ENCODE measurements around the gene POLN. TPM values are rescaled to one million over a fixed set of nuclear protein-coding genes. Genes with fewer than 3 reads are reported as not detected.

Gene POLN
- total RNA-seq = 1.1 TPM
- polyA plus RNA-seq = 2.9 TPM
- long read RNA-seq, donor 1 = 0 reads
- long read RNA-seq, donor 2 = 0 reads
- long read RNA-seq, donor 3 = 0 reads
- long read RNA-seq, donor 4 = 0 reads
- long read RNA-seq, donor 5 = 0 reads
- long read RNA-seq, donor 6 = 0 reads
- long read RNA-seq, donor 7 = 0 reads
- long read RNA-seq, donor 8 = 0 reads
- long read RNA-seq, donor 9 = 0 reads
- long read RNA-seq, donor 10 = 0 reads

DNA sequence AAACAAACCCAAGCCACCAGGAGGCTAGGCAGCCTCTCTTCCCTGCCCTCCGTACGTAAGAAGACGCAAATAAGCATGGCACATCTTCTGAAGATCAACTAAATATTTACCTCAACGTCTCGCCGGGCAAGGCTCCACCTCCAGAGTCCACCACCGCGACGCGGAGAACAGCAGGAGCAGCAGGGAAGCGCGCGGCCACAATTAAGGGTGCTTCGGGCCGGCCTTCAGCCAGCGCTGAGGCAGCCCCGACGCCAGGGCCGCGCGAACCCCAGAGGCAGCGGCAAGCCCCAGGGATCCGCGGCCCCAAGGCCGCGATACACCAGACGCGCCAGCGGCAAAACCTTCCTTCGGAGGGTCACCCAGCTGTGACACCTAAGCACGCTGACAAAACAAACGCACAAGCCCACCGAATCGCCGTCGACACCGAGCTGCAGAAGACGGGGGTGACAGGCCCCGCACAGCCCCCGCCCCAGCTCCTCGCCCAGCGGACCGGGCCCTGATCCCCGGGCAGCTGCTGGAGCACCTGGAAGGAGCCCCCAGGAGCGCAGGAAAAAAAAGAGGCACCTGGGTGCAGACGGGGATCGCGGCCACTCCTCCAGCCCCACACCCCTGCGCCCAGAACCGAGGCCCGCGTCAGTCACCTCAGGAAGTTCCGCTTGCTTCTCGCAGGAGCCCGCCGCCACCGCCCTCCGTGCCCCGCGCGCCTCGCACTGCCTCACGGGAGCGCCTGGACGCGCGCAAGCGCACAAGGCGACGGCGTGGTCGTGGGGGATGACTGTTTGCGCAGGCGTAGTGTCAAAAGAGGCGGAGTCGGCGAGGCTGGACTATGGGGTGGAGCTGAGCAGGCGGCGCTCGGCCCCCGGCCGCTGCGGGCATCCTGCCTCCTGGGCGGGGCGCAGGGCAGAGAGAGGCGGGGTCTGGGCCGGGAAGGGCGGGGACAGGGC, at the start of gene POLN, which contains the start of gene HAUS3:
Gene POLN (minus strand): TSS at position 712 of the 944 bp plus-strand sequence. CDS start 12,890 bp downstream, outside the sequence.
Gene HAUS3 (minus strand): TSS at position 712 of the 944 bp plus-strand sequence. CDS start 1,175 bp downstream, outside the sequence.
- Histone ChIP-seq H3K4me1 (ENCODE audit: control insufficient read depth in 2 of 2, insufficient read depth in 2 of 2, low read length in 2 of 2) (peaks cover 12 to 13% of the 10 kb centered on the region in 2 donors), H3K4me3 (ENCODE audit: low read length in 2 of 2) (peak within 1 kb of the TSS; percentile 62 to 91), H3K27ac (ENCODE audit: low read depth in 1 of 2, low read length in 1 of 2) (peak within 1 kb of the TSS; percentile 44 to 79), H3K36me3 (ENCODE audit: control insufficient read depth in 2 of 2, insufficient read depth in 2 of 2, low read length in 1 of 2) (peaks cover 4 to 7% of the 10 kb centered on the region in 2 donors), H3K27me3 (ENCODE audit: control insufficient read depth in 2 of 2, insufficient read depth in 1 of 2, low read length in 1 of 2) (no peaks in the 10 kb centered on the region), H3K9me3 (ENCODE audit: control insufficient read depth in 2 of 2, insufficient read depth in 1 of 2, low read length in 1 of 2) (peaks cover 0 to 3% of the 10 kb centered on the region in 2 donors)
- WGBS = under 1% methylated on average over 88 of the region's 88 CpGs
- DNase-seq (ENCODE audit: low read depth in 6 of 9, low spot score in 9 of 9) = peak; percentile 92 to 99 (median 98)

GRCh38 chr4:2290974-2291704, 49.2 kb upstream of the POLN start:
- DNase-seq (ENCODE audit: low read depth in 6 of 9, low spot score in 9 of 9) = peak; percentile 70 to 94 (median 79)

DNA sequence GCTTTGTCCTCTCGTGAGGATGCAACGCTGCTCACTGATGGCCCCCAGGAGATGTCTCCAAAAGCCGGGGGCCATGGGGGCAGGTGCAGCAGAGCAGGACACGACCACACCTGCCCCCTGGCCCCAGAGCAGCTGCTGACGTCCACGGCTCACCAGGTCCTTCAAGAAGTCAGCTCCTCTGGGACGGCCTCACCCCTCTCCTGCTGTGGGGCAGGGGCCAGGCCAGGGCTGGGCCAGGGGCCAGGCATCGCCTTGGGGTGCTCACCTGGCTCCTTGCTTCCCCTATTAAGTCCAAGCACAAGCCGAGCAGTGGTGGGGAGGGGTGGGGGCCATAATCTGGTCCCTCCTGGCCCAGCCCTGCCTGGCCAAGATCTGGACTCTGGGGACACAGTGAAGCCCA, 48.6 kb upstream of the POLN start:
- peak overlapping the region; percentile 91 to 95 for H3K27ac ChIP-seq (ENCODE audit: low read depth in 1 of 2, low read length in 1 of 2)
- WGBS = 87% methylated on average over 9 of the region's 9 CpGs

More at GRCh38 chr4:2290974-2291704, 49.2 kb upstream of the POLN start:
- Histone ChIP-seq H3K9me3 (ENCODE audit: control insufficient read depth in 2 of 2, insufficient read depth in 1 of 2, low read length in 1 of 2) (peaks cover 0 to 3% of the 10 kb centered on the region in 2 donors), H3K27ac (ENCODE audit: low read depth in 1 of 2, low read length in 1 of 2) (peak overlapping the region; percentile 91 to 95), H3K27me3 (ENCODE audit: control insufficient read depth in 2 of 2, insufficient read depth in 1 of 2, low read length in 1 of 2) (no peaks in the 10 kb centered on the region), H3K4me3 (ENCODE audit: low read length in 2 of 2) (peak overlapping the region; percentile 8 to 26), H3K36me3 (ENCODE audit: control insufficient read depth in 2 of 2, insufficient read depth in 2 of 2, low read length in 1 of 2) (no peaks in the 10 kb centered on the region), H3K4me1 (ENCODE audit: control insufficient read depth in 2 of 2, insufficient read depth in 2 of 2, low read length in 2 of 2) (peaks cover 40 to 73% of the 10 kb centered on the region in 2 donors)
- 9% methylated on average over 24 of the region's 24 CpGs for WGBS

DNA sequence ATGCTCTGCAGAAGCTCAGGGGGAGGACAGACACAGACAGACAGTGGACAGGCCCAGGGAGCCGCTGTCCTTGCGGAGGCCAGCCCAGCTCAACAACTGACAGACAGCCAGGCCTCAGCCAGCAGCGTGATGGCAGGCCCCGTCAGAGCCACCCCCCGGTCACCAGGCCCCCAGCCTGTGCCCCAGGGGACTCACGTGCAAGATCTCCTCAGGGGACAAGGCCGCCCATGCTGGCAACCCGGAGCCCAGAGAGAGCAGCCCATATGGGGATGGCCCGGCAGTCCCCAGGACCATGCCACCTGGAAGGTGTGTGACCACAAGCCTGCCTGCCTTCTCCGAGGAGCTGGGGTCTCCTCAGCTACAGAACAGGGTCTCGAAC, 48.0 kb upstream of the POLN start:
- Histone ChIP-seq H3K4me1 (ENCODE audit: control insufficient read depth in 2 of 2, insufficient read depth in 2 of 2, low read length in 2 of 2) (peaks cover 33 to 73% of the 10 kb centered on the region in 2 donors), H3K27me3 (ENCODE audit: control insufficient read depth in 2 of 2, insufficient read depth in 1 of 2, low read length in 1 of 2) (no peaks in the 10 kb centered on the region), H3K27ac (ENCODE audit: low read depth in 1 of 2, low read length in 1 of 2) (peak overlapping the region; percentile 91 to 95), H3K36me3 (ENCODE audit: control insufficient read depth in 2 of 2, insufficient read depth in 2 of 2, low read length in 1 of 2) (no peaks in the 10 kb centered on the region), H3K4me3 (ENCODE audit: low read length in 2 of 2) (no peak overlapping the region), H3K9me3 (ENCODE audit: control insufficient read depth in 2 of 2, insufficient read depth in 1 of 2, low read length in 1 of 2) (peaks cover 0 to 3% of the 10 kb centered on the region in 2 donors)
- WGBS = 96% methylated on average over 11 of the region's 11 CpGs
- no peak for DNase-seq (ENCODE audit: low read depth in 6 of 9, low spot score in 9 of 9)

More for the DNA sequence above, 48.6 kb upstream of the POLN start:
- H3K4me3 ChIP-seq (ENCODE audit: low read length in 2 of 2) = no peak overlapping the region
- peaks cover 33 to 73% of the 10 kb centered on the region in 2 donors for H3K4me1 ChIP-seq (ENCODE audit: control insufficient read depth in 2 of 2, insufficient read depth in 2 of 2, low read length in 2 of 2)
- no peaks in the 10 kb centered on the region for H3K36me3 ChIP-seq (ENCODE audit: control insufficient read depth in 2 of 2, insufficient read depth in 2 of 2, low read length in 1 of 2)
- DNase-seq (ENCODE audit: low read depth in 6 of 9, low spot score in 9 of 9) = no peak
- no peaks in the 10 kb centered on the region for H3K27me3 ChIP-seq (ENCODE audit: control insufficient read depth in 2 of 2, insufficient read depth in 1 of 2, low read length in 1 of 2)
- peaks cover 0 to 3% of the 10 kb centered on the region in 2 donors for H3K9me3 ChIP-seq (ENCODE audit: control insufficient read depth in 2 of 2, insufficient read depth in 1 of 2, low read length in 1 of 2)

DNA sequence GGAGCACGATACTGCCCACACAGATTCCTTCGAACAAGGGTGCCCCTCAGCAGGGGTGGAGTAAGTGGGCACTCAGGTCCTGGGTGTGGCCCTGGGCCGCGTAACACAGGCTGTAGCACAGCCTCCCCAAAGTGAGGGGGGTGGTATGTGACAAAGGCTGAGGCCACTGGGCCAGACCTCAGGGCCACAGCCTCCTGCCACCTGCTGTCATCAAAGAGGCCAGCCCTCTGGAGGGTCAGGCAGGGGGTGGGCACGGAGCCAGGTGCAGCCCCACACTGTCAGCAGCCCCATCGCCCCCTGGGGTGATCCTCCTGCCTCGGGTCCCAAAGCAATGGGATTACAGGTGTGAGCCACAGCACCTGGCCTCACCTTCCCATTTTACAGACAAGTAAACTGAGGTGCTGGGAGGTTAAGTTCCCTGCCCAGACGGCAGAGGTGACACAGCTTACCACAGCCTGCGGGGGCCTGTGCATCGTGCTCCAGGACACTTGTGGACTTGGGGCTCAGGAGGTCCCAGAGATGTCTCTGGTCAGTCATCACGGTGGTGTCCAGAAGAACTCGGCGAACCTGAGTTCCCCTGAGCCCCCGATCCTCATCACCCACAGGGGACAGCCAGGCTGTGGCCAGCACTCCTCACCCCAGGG, 47.5 kb upstream of the POLN start:
- no peak for DNase-seq (ENCODE audit: low read depth in 6 of 9, low spot score in 9 of 9)

DNA sequence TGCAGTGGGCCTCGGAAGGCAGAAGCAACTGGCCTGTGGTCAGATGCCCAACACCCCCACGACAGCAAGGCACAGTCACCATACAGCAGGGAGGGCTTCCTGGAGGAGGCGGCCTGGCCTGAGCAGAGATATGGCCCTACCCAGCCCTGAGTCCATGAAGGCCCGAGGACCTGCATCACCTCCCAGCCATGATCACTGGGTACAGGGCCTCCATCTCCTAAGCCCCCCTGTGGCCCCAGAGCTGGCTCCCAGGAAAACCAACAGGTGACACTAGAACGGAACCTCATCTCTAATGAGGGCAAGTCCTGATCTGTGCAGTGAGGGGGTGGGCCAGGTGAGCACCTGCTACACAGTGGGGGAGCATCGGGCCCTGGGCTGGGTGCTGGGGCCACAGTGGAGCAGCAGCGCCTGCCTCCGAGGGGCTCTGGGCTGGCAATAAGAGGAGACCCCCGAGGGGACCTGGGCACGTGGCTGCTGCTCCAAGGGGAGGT, 46.2 kb upstream of the POLN start:
- Histone ChIP-seq H3K36me3 (ENCODE audit: control insufficient read depth in 2 of 2, insufficient read depth in 2 of 2, low read length in 1 of 2) (no peaks in the 10 kb centered on the region), H3K27ac (ENCODE audit: low read depth in 1 of 2, low read length in 1 of 2) (no peak overlapping the region), H3K4me1 (ENCODE audit: control insufficient read depth in 2 of 2, insufficient read depth in 2 of 2, low read length in 2 of 2) (peaks cover 41 to 86% of the 10 kb centered on the region in 2 donors), H3K4me3 (ENCODE audit: low read length in 2 of 2) (no peak overlapping the region), H3K9me3 (ENCODE audit: control insufficient read depth in 2 of 2, insufficient read depth in 1 of 2, low read length in 1 of 2) (peaks cover 0 to 3% of the 10 kb centered on the region in 2 donors), H3K27me3 (ENCODE audit: control insufficient read depth in 2 of 2, insufficient read depth in 1 of 2, low read length in 1 of 2) (no peaks in the 10 kb centered on the region)
- WGBS = 95% methylated on average over 10 of the region's 10 CpGs
- no peak for DNase-seq (ENCODE audit: low read depth in 6 of 9, low spot score in 9 of 9)

More for the DNA sequence above, 47.5 kb upstream of the POLN start:
- H3K4me3 ChIP-seq (ENCODE audit: low read length in 2 of 2) = no peak overlapping the region
- H3K4me1 ChIP-seq (ENCODE audit: control insufficient read depth in 2 of 2, insufficient read depth in 2 of 2, low read length in 2 of 2) = peaks cover 36 to 75% of the 10 kb centered on the region in 2 donors
- H3K9me3 ChIP-seq (ENCODE audit: control insufficient read depth in 2 of 2, insufficient read depth in 1 of 2, low read length in 1 of 2) = peaks cover 0 to 3% of the 10 kb centered on the region in 2 donors
- WGBS = 96% methylated on average over 14 of the region's 14 CpGs
- no peaks in the 10 kb centered on the region for H3K36me3 ChIP-seq (ENCODE audit: control insufficient read depth in 2 of 2, insufficient read depth in 2 of 2, low read length in 1 of 2)
- no peaks in the 10 kb centered on the region for H3K27me3 ChIP-seq (ENCODE audit: control insufficient read depth in 2 of 2, insufficient read depth in 1 of 2, low read length in 1 of 2)
- peak overlapping the region in 1 of 2 donors; percentile 91 for H3K27ac ChIP-seq (ENCODE audit: low read depth in 1 of 2, low read length in 1 of 2)

GRCh38 chr4:2287594-2287915, 45.6 kb upstream of the POLN start:
- no peak overlapping the region for H3K27ac ChIP-seq (ENCODE audit: low read depth in 1 of 2, low read length in 1 of 2)
- peaks cover 44 to 89% of the 10 kb centered on the region in 2 donors for H3K4me1 ChIP-seq (ENCODE audit: control insufficient read depth in 2 of 2, insufficient read depth in 2 of 2, low read length in 2 of 2)
- no peak for DNase-seq (ENCODE audit: low read depth in 6 of 9, low spot score in 9 of 9)
- H3K27me3 ChIP-seq (ENCODE audit: control insufficient read depth in 2 of 2, insufficient read depth in 1 of 2, low read length in 1 of 2) = no peaks in the 10 kb centered on the region
- 97% methylated on average over 9 of the region's 9 CpGs for WGBS
- no peak overlapping the region for H3K4me3 ChIP-seq (ENCODE audit: low read length in 2 of 2)
- H3K9me3 ChIP-seq (ENCODE audit: control insufficient read depth in 2 of 2, insufficient read depth in 1 of 2, low read length in 1 of 2) = peaks cover 0 to 3% of the 10 kb centered on the region in 2 donors
- H3K36me3 ChIP-seq (ENCODE audit: control insufficient read depth in 2 of 2, insufficient read depth in 2 of 2, low read length in 1 of 2) = no peaks in the 10 kb centered on the region

GRCh38 chr4:2286904-2287593, 45.1 kb upstream of the POLN start:
- H3K27ac ChIP-seq (ENCODE audit: low read depth in 1 of 2, low read length in 1 of 2) = no peak overlapping the region
- 89% methylated on average over 19 of the region's 19 CpGs for WGBS
- H3K36me3 ChIP-seq (ENCODE audit: control insufficient read depth in 2 of 2, insufficient read depth in 2 of 2, low read length in 1 of 2) = no peaks in the 10 kb centered on the region
- peaks cover 0 to 3% of the 10 kb centered on the region in 2 donors for H3K9me3 ChIP-seq (ENCODE audit: control insufficient read depth in 2 of 2, insufficient read depth in 1 of 2, low read length in 1 of 2)
- no peaks in the 10 kb centered on the region for H3K27me3 ChIP-seq (ENCODE audit: control insufficient read depth in 2 of 2, insufficient read depth in 1 of 2, low read length in 1 of 2)
- DNase-seq (ENCODE audit: low read depth in 6 of 9, low spot score in 9 of 9) = no peak
- H3K4me1 ChIP-seq (ENCODE audit: control insufficient read depth in 2 of 2, insufficient read depth in 2 of 2, low read length in 2 of 2) = peaks cover 44 to 89% of the 10 kb centered on the region in 2 donors
- no peak overlapping the region for H3K4me3 ChIP-seq (ENCODE audit: low read length in 2 of 2)

Measured in thymus (tissue), 14 donors.